GM19395 (cell line): ENCODE data around the gene RFC3.
"Not testable (repeated sequence)": the region's sequence is repeated elsewhere in the genome, so short reads cannot be mapped to it uniquely, and the experiment has no call there.

Source experiments
- ATAC-seq: cut with Tn5 transposase; IDR thresholded peaks from one replicate; pipeline ENCODE4 v1.9.1; 2021; ENCODE audit warnings: mild to moderate bottlenecking, moderate library complexity; ENCODE audit not compliant: unreplicated experiment

RFC3 gene

GRCh38 chr13:33817901-33818706 lies at the start of gene RFC3:
RFC3 (plus strand) TSS chr13:33818149; CDS start chr13:33818179, 30 bp downstream.
- peak; percentile 94 for ATAC-seq

- no peak for ATAC-seq
Measured at GRCh38 chr13:33771296-33771695, 46.7 kb upstream of the RFC3 start.

GRCh38 chr13:33773790-33774462 lies 44.0 kb upstream of the RFC3 start:
- ATAC-seq = no peak

GRCh38 chr13:33775339-33776108 lies 42.4 kb upstream of the RFC3 start:
- ATAC-seq = no peak

- no peak for ATAC-seq
Measured at GRCh38 chr13:33776239-33776881, 41.6 kb upstream of the RFC3 start.

GRCh38 chr13:33782631-33783030 lies 35.3 kb upstream of the RFC3 start:
- ATAC-seq = no peak

- ATAC-seq = not testable (repeated sequence)
Measured at GRCh38 chr13:33783212-33783611, 34.7 kb upstream of the RFC3 start.

- no peak for ATAC-seq
Measured at GRCh38 chr13:33784738-33785137, 33.2 kb upstream of the RFC3 start.

GRCh38 chr13:33785384-33785783 lies 32.6 kb upstream of the RFC3 start:
- ATAC-seq = no peak

GRCh38 chr13:33787051-33787591 lies 30.8 kb upstream of the RFC3 start:
- peak; percentile 79 for ATAC-seq

GRCh38 chr13:33789066-33789606 lies 28.8 kb upstream of the RFC3 start:
- no peak for ATAC-seq

- no peak for ATAC-seq
Measured at GRCh38 chr13:33789739-33790138, 28.2 kb upstream of the RFC3 start.

GRCh38 chr13:33793726-33794125 lies 24.2 kb upstream of the RFC3 start:
- ATAC-seq = no peak

- no peak for ATAC-seq
Measured at GRCh38 chr13:33794576-33794975, 23.4 kb upstream of the RFC3 start.

- no peak for ATAC-seq
Measured at GRCh38 chr13:33796095-33796494, 21.9 kb upstream of the RFC3 start.

- no peak for ATAC-seq
Measured at GRCh38 chr13:33797622-33798021, 20.3 kb upstream of the RFC3 start.

GRCh38 chr13:33798023-33798422 lies 19.9 kb upstream of the RFC3 start:
- ATAC-seq = no peak

- ATAC-seq = peak; percentile 54
Measured at GRCh38 chr13:33799950-33800592, 17.9 kb upstream of the RFC3 start.

GRCh38 chr13:33800646-33801186 lies 17.2 kb upstream of the RFC3 start:
- ATAC-seq = no peak
